HepG2 (cell line): Measurements from ENCODE around the gene PCCB. TPM values are rescaled to one million over a fixed set of nuclear protein-coding genes. Genes with fewer than 3 reads are reported as not detected.
A peak's percentile ranks its signal among the peaks of the same experiment; 100 is the strongest.

Experiments used
- ATAC-seq: fragments of 200-7000 bp; cut with Tn5 transposase; 3 replicates; pipeline ENCODE4 v1.9.1; 2020; ENCODE audit warnings: mild to moderate bottlenecking, moderate library complexity
- BruUV-seq: library from RNA; stranded (reverse); fragments of 400-500 nt; replicated peaks from 2 replicates; lab custom pipeline; 2021; lab: Mats Ljungman, UMichigan
- CTCF ChIA-PET: fragments of 300-600 bp; formaldehyde crosslinking; extraction: SDS; loops from one replicate; lab custom pipeline; 2021; ENCODE audit warnings: low total read pairs, inconsistent platforms, low intra/inter-chr PET ratio; lab: Yijun Ruan, JAX
- POLR2A ChIA-PET: fragments of 350-600 bp; sonication (Branson Sonifier 250); formaldehyde crosslinking; loops from one replicate; lab custom pipeline; 2020; ENCODE audit warnings: antibody characterized with exemption, inconsistent platforms; lab: Yijun Ruan, JAX
- DNase-seq: peaks from one replicate; pipeline ENCODE4 v3.0.0-alpha.2; 2015; ENCODE audit warnings: low spot score
- FAIRE-seq: peaks from 3 replicates; lab custom pipeline; 2011; peaks lifted over from hg19 to GRCh38; lab: Jason Lieb, UNC
- H2AFZ ChIP-seq: one replicate; pipeline ENCODE4 v1.6.1; 2011; ENCODE audit warnings: low read length, inconsistent platforms
- H3K27ac ChIP-seq: fragments of 300-600 bp; 3 replicates; pipeline ENCODE4 v1.8.0; 2011; ENCODE audit warnings: mixed run types, mild to moderate bottlenecking, mixed read lengths, low read length, inconsistent platforms; ENCODE audit not compliant: insufficient read depth; ENCODE audit errors: extremely low read length
- H3K27me3 ChIP-seq, 2 experiments: fragments of 200-600 bp in 1 of 2; 2 replicates in 1 of 2; 3 replicates in 1 of 2; pipeline versions ENCODE4 v1.6.0 to v1.8.0; 2011; ENCODE audit warnings: low read length in 2 of 2, mild to moderate bottlenecking in 2 of 2, moderate library complexity in 2 of 2, inconsistent platforms in 1 of 2; ENCODE audit not compliant: insufficient read depth in 2 of 2, control insufficient read depth in 1 of 2
- H3K36me3 ChIP-seq, 2 experiments: fragments of 200-600 bp in 1 of 2; replicated peaks in 1 of 2; 2 replicates in 1 of 2; 3 replicates in 1 of 2; pipeline versions ENCODE4 v1.5.1 to v1.8.0; 2011; ENCODE audit warnings: low read length in 2 of 2, inconsistent platforms in 1 of 2; ENCODE audit not compliant: insufficient read depth in 2 of 2, control insufficient read depth in 1 of 2
- H3K4me1 ChIP-seq: 2 replicates; pipeline ENCODE4 v1.5.1; 2012; ENCODE audit warnings: low read length, inconsistent platforms; ENCODE audit not compliant: insufficient read depth
- H3K4me2 ChIP-seq: 2 replicates; pipeline ENCODE4 v1.6.0; 2011; ENCODE audit warnings: low read depth, low read length, inconsistent platforms
- H3K4me3 ChIP-seq, 3 experiments: fragments of 200-600 bp in 1 of 3; sonication (generic), shearing (Covaris generic) in 1 of 3; replicated peaks in 1 of 3; 2 replicates each; pipeline ENCODE4 v1.5.1; 2011 to 2016; ENCODE audit warnings: low read length in 3 of 3, inconsistent platforms in 2 of 3, low read depth in 2 of 3, mild to moderate bottlenecking in 2 of 3, control low read depth in 1 of 3, mixed read lengths in 1 of 3; ENCODE audit not compliant: insufficient read depth in 1 of 3
- H3K79me2 ChIP-seq: one replicate; pipeline ENCODE4 v1.6.1; 2011; ENCODE audit warnings: low read length, inconsistent platforms; ENCODE audit not compliant: insufficient read depth
- H3K9ac ChIP-seq: 2 replicates; pipeline ENCODE4 v1.6.0; 2011; ENCODE audit warnings: mild to moderate bottlenecking, low read depth, low read length, inconsistent platforms; ENCODE audit not compliant: insufficient read depth
- H3K9me3 ChIP-seq: 2 replicates; pipeline ENCODE4 v1.5.1; 2012; ENCODE audit warnings: mild to moderate bottlenecking, low read length
- H4K20me1 ChIP-seq: 2 replicates; pipeline ENCODE4 v1.6.0; 2011; ENCODE audit warnings: inconsistent platforms, mild to moderate bottlenecking, low read length, moderate library complexity; ENCODE audit not compliant: insufficient read depth
- ARNT ChIP-seq: fragments of 450-650 bp; IDR thresholded peaks from 2 replicates; pipeline ENCODE4 v1.6.1; 2017
- GATAD2A ChIP-seq: IDR thresholded peaks from 2 replicates; pipeline ENCODE4 v1.6.1; 2016
- GPBP1L1 ChIP-seq: sonication (generic); formaldehyde crosslinking; IDR thresholded peaks from 2 replicates; pipeline ENCODE4 v1.5.0; 2020; ENCODE audit warnings: mild to moderate bottlenecking, missing genetic modification reagents
- GTF3A ChIP-seq: sonication (generic); formaldehyde crosslinking; conservative IDR thresholded peaks from 2 replicates; pipeline ENCODE4 v1.4.0; 2020; ENCODE audit warnings: mild to moderate bottlenecking, missing genetic modification reagents
- GZF1 ChIP-seq: sonication (generic); formaldehyde crosslinking; IDR thresholded peaks from 2 replicates; pipeline ENCODE4 v1.5.1; 2020; ENCODE audit warnings: mild to moderate bottlenecking, missing genetic modification reagents
- MBNL3 ChIP-seq: fragments of 250-450 bp; sonication (Bioruptor Pico); conservative IDR thresholded peaks from 2 replicates; pipeline ENCODE4 v1.8.0; 2022; ENCODE audit warnings: mild to moderate bottlenecking, inconsistent platforms
- PHF5A ChIP-seq: IDR thresholded peaks from one replicate; pipeline ENCODE4 v1.6.1; 2018; ENCODE audit warnings: low read depth, missing genetic modification reagents; ENCODE audit not compliant: unreplicated experiment
- PHF8 ChIP-seq: sonication (generic); formaldehyde crosslinking; IDR thresholded peaks from 2 replicates; pipeline ENCODE4 v1.5.0; 2020; ENCODE audit warnings: missing genetic modification reagents
- SOX5 ChIP-seq: IDR thresholded peaks from 2 replicates; pipeline ENCODE4 v1.6.1; 2016; ENCODE audit warnings: borderline replicate concordance
- TEF ChIP-seq: sonication (generic); formaldehyde crosslinking; IDR thresholded peaks from 2 replicates; pipeline ENCODE4 v1.5.0; 2020; ENCODE audit warnings: missing genetic modification reagents
- ZKSCAN1 ChIP-seq: fragments of 150-350 bp; IDR thresholded peaks from 2 replicates; pipeline ENCODE4 v1.6.1; 2014; ENCODE audit warnings: low read length
- ZNF501 ChIP-seq: sonication (generic); formaldehyde crosslinking; IDR thresholded peaks from 2 replicates; pipeline ENCODE4 v1.5.1; 2020; ENCODE audit warnings: mild to moderate bottlenecking, moderate library complexity, missing genetic modification reagents
- ZNF629 ChIP-seq: sonication (generic); formaldehyde crosslinking; conservative IDR thresholded peaks from 2 replicates; pipeline ENCODE4 v1.5.0; 2020; ENCODE audit warnings: missing genetic modification reagents
- ZNF749 ChIP-seq: sonication (generic); formaldehyde crosslinking; IDR thresholded peaks from 2 replicates; pipeline ENCODE4 v1.8.0; 2022; ENCODE audit warnings: mild to moderate bottlenecking, missing genetic modification reagents, moderate library complexity, borderline replicate concordance
- ZNF770 ChIP-seq: sonication (generic); formaldehyde crosslinking; IDR thresholded peaks from 2 replicates; pipeline ENCODE4 v1.5.0; 2020; ENCODE audit warnings: mild to moderate bottlenecking, missing genetic modification reagents
- ZNF891 ChIP-seq: sonication (generic); formaldehyde crosslinking; IDR thresholded peaks from 2 replicates; pipeline ENCODE4 v1.5.0; 2020; ENCODE audit warnings: mild to moderate bottlenecking, missing genetic modification reagents
- WGBS: methylation state at CpG from one replicate; pipeline ENCODE4 v1.1.6; 2017; ENCODE audit warnings: low lambda C conversion rate; 5-methylcytosine and 5-hydroxymethylcytosine counted together
- in situ Hi-C: cut with HindIII; loops from 2 replicates; pipeline ENCODE4 v1.10.0; 2017; ENCODE audit warnings: low pct_unique_long_range_greater_than_20kb; ENCODE audit not compliant: extremely low pct_ligation_motif_present
- intact Hi-C: fragments of 100-400 bp; cut with micrococcal nuclease; formaldehyde crosslinking; loops from one replicate; pipeline ENCODE4 v1.10.0; 2022; ENCODE audit not compliant: unreplicated experiment
- polyA plus RNA-seq, 8 experiments: library from polyadenylated mRNA; depleted of rRNA in 3 of 8; stranded (reverse) in 7 of 8; unstranded in 1 of 8; fragments of >200 nt; fragmentation: Illumina TruSeq in 4 of 8; extraction: Trizol in 4 of 8; gene quantifications; 2 replicates each; pipeline versions ENCODE4 v1.2.1 to v1.2.3, GENCODE V29; 2011 to 2016; ENCODE audit warnings: low read depth in 4 of 8, missing spikeins in 1 of 8, mixed read lengths in 1 of 8; ENCODE audit not compliant: insufficient read depth in 1 of 8
- total RNA-seq, 5 experiments: library from RNA; depleted of rRNA; stranded (reverse); fragments of >200 nt; fragmentation: Illumina TruSeq; extraction: Trizol; gene quantifications; 2 replicates each; pipeline ENCODE4 v1.2.3, GENCODE V29; 2016; ENCODE audit warnings: low read depth in 1 of 5
- TF ChIP-seq, protein P1 (sequence below): sonication (generic); formaldehyde crosslinking; IDR thresholded peaks from 2 replicates; pipeline ENCODE4 v1.5.0; 2020; ENCODE audit warnings: mild to moderate bottlenecking, missing genetic modification reagents, moderate library complexity
- TF ChIP-seq, protein P2 (sequence below), 2 experiments: fragments of 450-650 bp in 1 of 2; sonication (generic) in 1 of 2; formaldehyde crosslinking; IDR thresholded peaks; 2 replicates each; pipeline versions ENCODE4 v1.5.0 to v1.8.0; 2020 to 2022; ENCODE audit warnings: mild to moderate bottlenecking in 1 of 2, missing genetic modification reagents in 1 of 2

PCCB gene
- total and polyA plus RNA-seq, 2 of the 13 experiments (the other 11 are each of a cell fraction or from before 2014, with no cell fraction given) = 84.1 to 88.7 TPM

DNA sequence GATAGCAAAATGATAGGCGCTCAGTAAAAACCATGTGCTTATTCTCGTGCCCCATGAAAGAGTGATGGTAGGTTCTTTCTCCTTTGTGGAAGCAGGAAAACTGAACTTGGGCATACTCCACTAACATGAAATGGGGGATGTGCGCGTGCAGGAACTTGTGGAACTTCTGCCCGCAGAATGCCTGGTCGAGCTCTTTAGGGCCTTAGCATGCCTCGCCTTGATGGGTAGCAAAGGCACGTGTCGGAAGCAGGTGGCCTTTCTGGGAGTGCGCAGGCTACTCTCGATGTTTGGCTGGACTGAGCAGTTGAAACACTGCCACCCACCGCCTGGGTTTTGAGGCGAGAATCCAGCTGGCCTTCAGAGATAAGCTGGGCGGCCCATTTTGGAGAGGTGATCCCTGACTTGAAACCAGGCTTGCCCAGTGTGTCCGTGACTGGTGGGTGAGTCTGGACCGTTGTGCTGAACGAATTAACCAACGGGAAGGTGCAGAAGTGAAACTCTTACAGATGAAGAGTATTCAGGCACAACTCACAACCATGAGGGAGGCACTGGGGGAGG lies 842 bp downstream of the PCCB start:
- no peaks in the 10 kb centered on the region for H3K27me3 ChIP-seq
- H4K20me1 ChIP-seq = no peaks in the 10 kb centered on the region
- BruUV-seq = TSS peak; percentile 81
- 7% methylated on average over 18 of the region's 18 CpGs for WGBS
- DNase-seq (peak; percentile 64), FAIRE-seq (peak; percentile 59), ATAC-seq (peak; percentile 49)
- CTCF ChIA-PET = no interaction called here
- intact Hi-C loops = loop anchor here (1.0 to 5.0 kb wide), 2 partner anchors 55 to 174 kb away; partner anchors contain the start of gene MSL2
- peak overlapping the region; percentile 86 for H3K9ac ChIP-seq
- peak overlapping the region; percentile 54 to 77 (median 72) for H3K4me3 ChIP-seq
- H3K9me3 ChIP-seq = no peaks in the 10 kb centered on the region
- H3K4me1 ChIP-seq = peaks cover 66% of the 10 kb centered on the region
- H3K27ac ChIP-seq = peak overlapping the region; percentile 95
- 0 out of 5 replicates have a peak, but pooled peaks cover 0 to under 1% of the 10 kb centered on the region in 2 experiments for H3K36me3 ChIP-seq
- POLR2A ChIA-PET = interaction anchor here (0.9 to 6.6 kb wide), 6 partner anchors 12 to 501 kb away, joined by 3 to 131 read pairs (median 8); partner anchors contain the start of genes MSL2 and STAG1
- in situ Hi-C loops = no loop called here
- H3K79me2 ChIP-seq = peaks cover 33% of the 10 kb centered on the region
- peak overlapping the region; percentile 83 for H3K4me2 ChIP-seq
- H2AFZ ChIP-seq = no peak overlapping the region
- TF ChIP-seq, protein P1, sequence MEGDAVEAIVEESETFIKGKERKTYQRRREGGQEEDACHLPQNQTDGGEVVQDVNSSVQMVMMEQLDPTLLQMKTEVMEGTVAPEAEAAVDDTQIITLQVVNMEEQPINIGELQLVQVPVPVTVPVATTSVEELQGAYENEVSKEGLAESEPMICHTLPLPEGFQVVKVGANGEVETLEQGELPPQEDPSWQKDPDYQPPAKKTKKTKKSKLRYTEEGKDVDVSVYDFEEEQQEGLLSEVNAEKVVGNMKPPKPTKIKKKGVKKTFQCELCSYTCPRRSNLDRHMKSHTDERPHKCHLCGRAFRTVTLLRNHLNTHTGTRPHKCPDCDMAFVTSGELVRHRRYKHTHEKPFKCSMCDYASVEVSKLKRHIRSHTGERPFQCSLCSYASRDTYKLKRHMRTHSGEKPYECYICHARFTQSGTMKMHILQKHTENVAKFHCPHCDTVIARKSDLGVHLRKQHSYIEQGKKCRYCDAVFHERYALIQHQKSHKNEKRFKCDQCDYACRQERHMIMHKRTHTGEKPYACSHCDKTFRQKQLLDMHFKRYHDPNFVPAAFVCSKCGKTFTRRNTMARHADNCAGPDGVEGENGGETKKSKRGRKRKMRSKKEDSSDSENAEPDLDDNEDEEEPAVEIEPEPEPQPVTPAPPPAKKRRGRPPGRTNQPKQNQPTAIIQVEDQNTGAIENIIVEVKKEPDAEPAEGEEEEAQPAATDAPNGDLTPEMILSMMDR (CRISPR knock-in tag) = peak; percentile 72
- TF ChIP-seq GATAD2A (CRISPR knock-in tag) (peak; percentile 66), ZNF629 (CRISPR knock-in tag) (peak; percentile 56), ZNF501 (CRISPR knock-in tag) (no peak; the same call in 1 of the 2 replicates), ARNT (no peak), TEF (CRISPR knock-in tag) (peak; percentile 92), PHF5A (no peak), ZNF749 (CRISPR knock-in tag) (0 out of 2 replicates have a peak, but pooled peaks have one; percentile 68), ZNF770 (peak; percentile 26), GTF3A (CRISPR knock-in tag) (no peak), PHF8 (CRISPR knock-in tag) (no peak), ZNF891 (CRISPR knock-in tag) (peak; percentile 98; the same call in 1 of the 2 replicates), GZF1 (CRISPR knock-in tag) (0 out of 2 replicates have a peak, but pooled peaks have one; percentile 12), SOX5 (CRISPR knock-in tag) (no peak; the same call in 1 of the 2 replicates), GPBP1L1 (no peak), ZKSCAN1 (no peak), MBNL3 (CRISPR knock-in tag) (no peak)
- TF ChIP-seq, protein P2, sequence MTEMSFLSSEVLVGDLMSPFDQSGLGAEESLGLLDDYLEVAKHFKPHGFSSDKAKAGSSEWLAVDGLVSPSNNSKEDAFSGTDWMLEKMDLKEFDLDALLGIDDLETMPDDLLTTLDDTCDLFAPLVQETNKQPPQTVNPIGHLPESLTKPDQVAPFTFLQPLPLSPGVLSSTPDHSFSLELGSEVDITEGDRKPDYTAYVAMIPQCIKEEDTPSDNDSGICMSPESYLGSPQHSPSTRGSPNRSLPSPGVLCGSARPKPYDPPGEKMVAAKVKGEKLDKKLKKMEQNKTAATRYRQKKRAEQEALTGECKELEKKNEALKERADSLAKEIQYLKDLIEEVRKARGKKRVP (CRISPR knock-in tag; IDR thresholded peaks at IDR 0.05) = peak in 1 of 2 experiments; percentile 71; a peak in 2 of 4 replicates
